Vagina (tissue), 2 donors: Measurements from ENCODE around the gene DPP10.

ENCODE experiments used
- CTCF ChIP-seq, 3 experiments: fragments of 450-650 bp in 2 of 3; fragments of 200-600 bp in 1 of 3; sonication (generic) in 1 of 3; IDR thresholded peaks; one replicate each; pipeline ENCODE4 v1.5.1; 2017 to 2019; ENCODE audit warnings: antibody characterized with exemption in 3 of 3, mild to moderate bottlenecking in 2 of 3, moderate library complexity in 2 of 3
- POLR2AphosphoS5 ChIP-seq, 2 donors: sonication (generic); formaldehyde crosslinking; IDR thresholded peaks; one replicate each; pipeline ENCODE4 v1.9.0; 2017; ENCODE audit warnings: antibody characterized with exemption in 2 of 2, mild to moderate bottlenecking in 2 of 2, low read depth in 1 of 2; ENCODE audit not compliant: insufficient read depth in 1 of 2

- TF ChIP-seq POLR2AphosphoS5 (IDR thresholded peaks at IDR 0.05; ENCODE audit: insufficient read depth in 1 of 2, low read depth in 1 of 2) (no peak), CTCF (IDR thresholded peaks at IDR 0.05) (no peak)
Observed at GRCh38 chr2:115201386-115201785, 758.9 kb downstream of the DPP10 start.
